ENCODE data around the gene IRAK1.

GRCh38 chrX:154013001-154013421 is 6.7 kb downstream of the IRAK1 start:
- TF ChIP-seq CTCF (IDR thresholded peaks at IDR 0.05) (no peak), POLR2A (IDR thresholded peaks at IDR 0.05) (no peak)

Data from body of pancreas (tissue), 4 donors.